Measurements from ENCODE around the gene LRMDA.

LRMDA gene

GRCh38 chr10:75540357-75540966 is 109.0 kb downstream of the LRMDA start:
- in situ Hi-C loops (cut with HindIII; ENCODE audit: low pct_ligation_motif_present, low pct_unique_long_range_greater_than_20kb, low sequenced_read_pairs): no loop called here
- no peak for DNase-seq

- DNase-seq: no peak
Measured at GRCh38 chr10:75540981-75541380, 109.6 kb downstream of the LRMDA start.

GRCh38 chr10:75541411-75541810 is 110.0 kb downstream of the LRMDA start:
- no peak for DNase-seq
- in situ Hi-C loops (cut with HindIII; ENCODE audit: low pct_ligation_motif_present, low pct_unique_long_range_greater_than_20kb, low sequenced_read_pairs): no loop called here

More at GRCh38 chr10:75540981-75541380, 109.6 kb downstream of the LRMDA start:
- in situ Hi-C loops (cut with HindIII; ENCODE audit: low pct_ligation_motif_present, low pct_unique_long_range_greater_than_20kb, low sequenced_read_pairs): no loop called here

- no peak for DNase-seq
- in situ Hi-C loops (cut with HindIII; ENCODE audit: low pct_ligation_motif_present, low pct_unique_long_range_greater_than_20kb, low sequenced_read_pairs): no loop called here
Measured at GRCh38 chr10:75542084-75542483, 110.7 kb downstream of the LRMDA start.

GRCh38 chr10:75542906-75543305 is 111.5 kb downstream of the LRMDA start:
- DNase-seq: no peak
- in situ Hi-C loops (cut with HindIII; ENCODE audit: low pct_ligation_motif_present, low pct_unique_long_range_greater_than_20kb, low sequenced_read_pairs): no loop called here

GRCh38 chr10:75544386-75544785 is 113.0 kb downstream of the LRMDA start:
- DNase-seq: no peak

GRCh38 chr10:75544993-75545706 is 113.7 kb downstream of the LRMDA start:
- in situ Hi-C loops (cut with HindIII; ENCODE audit: low pct_ligation_motif_present, low pct_unique_long_range_greater_than_20kb, low sequenced_read_pairs): no loop called here

More at GRCh38 chr10:75544386-75544785, 113.0 kb downstream of the LRMDA start:
- in situ Hi-C loops (cut with HindIII; ENCODE audit: low pct_ligation_motif_present, low pct_unique_long_range_greater_than_20kb, low sequenced_read_pairs): no loop called here

GRCh38 chr10:75546004-75546403 is 114.6 kb downstream of the LRMDA start:
- in situ Hi-C loops (cut with HindIII; ENCODE audit: low pct_ligation_motif_present, low pct_unique_long_range_greater_than_20kb, low sequenced_read_pairs): no loop called here
- no peak for DNase-seq

More at GRCh38 chr10:75544993-75545706, 113.7 kb downstream of the LRMDA start:
- DNase-seq: no peak

GRCh38 chr10:75547391-75548298 is 116.2 kb downstream of the LRMDA start:
- DNase-seq: peak; percentile 75
- in situ Hi-C loops (cut with HindIII; ENCODE audit: low pct_ligation_motif_present, low pct_unique_long_range_greater_than_20kb, low sequenced_read_pairs): no loop called here

GRCh38 chr10:75548356-75548755 is 116.9 kb downstream of the LRMDA start:
- in situ Hi-C loops (cut with HindIII; ENCODE audit: low pct_ligation_motif_present, low pct_unique_long_range_greater_than_20kb, low sequenced_read_pairs): no loop called here
- no peak for DNase-seq

- in situ Hi-C loops (cut with HindIII; ENCODE audit: low pct_ligation_motif_present, low pct_unique_long_range_greater_than_20kb, low sequenced_read_pairs): no loop called here
- no peak for DNase-seq
Measured at GRCh38 chr10:75550191-75550590, 118.8 kb downstream of the LRMDA start.

- DNase-seq: no peak
- in situ Hi-C loops (cut with HindIII; ENCODE audit: low pct_ligation_motif_present, low pct_unique_long_range_greater_than_20kb, low sequenced_read_pairs): no loop called here
Measured at GRCh38 chr10:75552171-75552570, 120.7 kb downstream of the LRMDA start.

GRCh38 chr10:75553550-75553949 is 122.1 kb downstream of the LRMDA start:
- in situ Hi-C loops (cut with HindIII; ENCODE audit: low pct_ligation_motif_present, low pct_unique_long_range_greater_than_20kb, low sequenced_read_pairs): no loop called here
- DNase-seq: no peak

- no peak for DNase-seq
- in situ Hi-C loops (cut with HindIII; ENCODE audit: low pct_ligation_motif_present, low pct_unique_long_range_greater_than_20kb, low sequenced_read_pairs): no loop called here
Measured at GRCh38 chr10:75555323-75555722, 123.9 kb downstream of the LRMDA start.

- DNase-seq: no peak
- in situ Hi-C loops (cut with HindIII; ENCODE audit: low pct_ligation_motif_present, low pct_unique_long_range_greater_than_20kb, low sequenced_read_pairs): no loop called here
Measured at GRCh38 chr10:75556320-75556719, 124.9 kb downstream of the LRMDA start.

GRCh38 chr10:75565286-75566251 is 134.1 kb downstream of the LRMDA start:
- in situ Hi-C loops (cut with HindIII; ENCODE audit: low pct_ligation_motif_present, low pct_unique_long_range_greater_than_20kb, low sequenced_read_pairs): no loop called here
- no peak for DNase-seq

GRCh38 chr10:75568450-75569130 is 137.2 kb downstream of the LRMDA start:
- no peak for DNase-seq
- in situ Hi-C loops (cut with HindIII; ENCODE audit: low pct_ligation_motif_present, low pct_unique_long_range_greater_than_20kb, low sequenced_read_pairs): no loop called here

- in situ Hi-C loops (cut with HindIII; ENCODE audit: low pct_ligation_motif_present, low pct_unique_long_range_greater_than_20kb, low sequenced_read_pairs): no loop called here
- no peak for DNase-seq
Measured at GRCh38 chr10:75569506-75569905, 138.1 kb downstream of the LRMDA start.

Data from ACHN (cell line).